Naive B cell (primary cell): ENCODE measurements around the gene FKBP10. TPM values are rescaled to one million over a fixed set of nuclear protein-coding genes. Genes with fewer than 3 reads are reported as not detected.

Experiments used
- ATAC-seq, 2 donors: fragments of 150-1000 bp; cut with Tn5 transposase; 2 replicates each; pipeline ENCODE4 v1.10.0; 2021; ENCODE audit warnings: low read depth in 2 of 2, mild to moderate bottlenecking in 2 of 2, moderate library complexity in 2 of 2
- DNase-seq: peaks from one replicate; pipeline ENCODE4 v3.0.0; 2022
- H3K27ac Mint-ChIP-seq, 6 donors: one replicate each; pipeline ENCODE4 v1.8.0; 2020 to 2022; ENCODE audit warnings: mild to moderate bottlenecking in 6 of 6, mixed read lengths in 6 of 6, moderate library complexity in 5 of 6, inconsistent platforms in 2 of 6
- H3K27me3 Mint-ChIP-seq, 3 donors: one replicate each; pipeline ENCODE4 v1.8.0; 2021 to 2022; ENCODE audit warnings: mixed read lengths in 3 of 3, mild to moderate bottlenecking in 1 of 3
- H3K36me3 Mint-ChIP-seq, 2 donors: one replicate each; pipeline ENCODE4 v1.8.0; 2020 to 2022; ENCODE audit warnings: mixed read lengths in 2 of 2, inconsistent platforms in 1 of 2, mild to moderate bottlenecking in 1 of 2
- H3K4me1 Mint-ChIP-seq, 3 donors: one replicate each; pipeline ENCODE4 v1.8.0; 2020 to 2022; ENCODE audit warnings: mixed read lengths in 3 of 3, inconsistent platforms in 1 of 3, mild to moderate bottlenecking in 1 of 3, moderate library complexity in 1 of 3
- H3K4me3 Mint-ChIP-seq, 8 donors: one replicate each; pipeline ENCODE4 v1.8.0; 2020 to 2022; ENCODE audit warnings: mild to moderate bottlenecking in 8 of 8, mixed read lengths in 8 of 8, moderate library complexity in 8 of 8, inconsistent platforms in 2 of 8
- H3K9me3 Mint-ChIP-seq, 7 donors: one replicate each; pipeline ENCODE4 v1.8.0; 2020 to 2022; ENCODE audit warnings: mixed read lengths in 7 of 7, mild to moderate bottlenecking in 5 of 7, inconsistent platforms in 2 of 7, moderate library complexity in 1 of 7
- polyA plus RNA-seq, 6 donors: library from polyadenylated mRNA; unstranded; fragments of 300-500 nt; fragmentation: Illumina TruSeq; gene quantifications; one replicate each; pipeline ENCODE4 v1.2.3, GENCODE V29; 2021; ENCODE audit warnings: low read depth in 6 of 6

The FKBP10 gene
- polyA plus RNA-seq, 6 donors from 2014 or later = not detected

DNA sequence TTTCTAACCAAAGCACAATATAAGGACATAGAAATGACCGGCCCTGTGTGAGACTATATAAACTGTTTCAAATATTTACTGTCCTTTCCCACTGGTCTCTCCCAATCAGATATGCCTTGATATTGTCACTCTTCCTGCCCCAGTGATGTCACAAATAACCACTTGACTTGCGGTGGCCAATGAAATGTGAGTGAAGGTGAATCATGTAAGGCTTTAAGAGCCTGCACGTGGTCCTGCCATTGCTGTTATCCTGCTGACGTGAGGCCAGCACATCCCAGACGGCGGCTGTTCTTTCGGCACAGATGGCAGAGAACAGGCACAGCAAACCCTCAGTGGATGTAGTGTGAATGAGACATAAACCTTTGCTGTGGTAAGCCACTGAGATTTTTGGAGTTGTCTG is 57.8 kb downstream of the FKBP10 start:
- Mint-ChIP-seq H3K27me3 (no peaks in the 10 kb centered on the region), H3K4me1 (peaks cover 0 to under 1% (median 0%) of the 10 kb centered on the region in 3 donors), H3K9me3 (no peaks in the 10 kb centered on the region), H3K27ac (peak overlapping the region in 1 of 6 donors; percentile 67), H3K4me3 (no peak overlapping the region), H3K36me3 (peaks cover 0 to 11% of the 10 kb centered on the region in 2 donors)
- DNase-seq (no peak), ATAC-seq (no peak)

DNA sequence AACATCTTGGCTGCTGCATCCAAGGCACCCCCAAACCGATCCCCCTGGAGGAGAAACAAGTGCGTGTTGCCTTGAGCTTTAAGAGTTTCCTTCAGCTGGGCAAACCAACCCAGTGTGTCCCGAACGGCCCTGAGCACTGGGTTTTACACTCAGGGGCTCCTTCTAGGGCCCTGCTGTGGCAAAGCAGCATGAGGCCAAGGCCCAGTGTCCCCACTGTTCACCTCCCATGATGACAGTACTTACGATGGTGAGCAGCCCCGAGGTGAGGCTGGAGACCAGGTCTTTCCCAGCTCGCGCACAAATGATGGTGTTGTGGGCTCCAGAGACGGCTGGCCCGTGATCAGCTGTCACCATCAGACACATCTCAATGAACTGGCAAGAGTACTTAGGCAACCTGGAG is 59.0 kb downstream of the FKBP10 start:
- Mint-ChIP-seq H3K9me3 (no peaks in the 10 kb centered on the region), H3K27me3 (no peaks in the 10 kb centered on the region), H3K27ac (peak overlapping the region in 1 of 6 donors; percentile 86), H3K36me3 (peaks cover 0 to 11% of the 10 kb centered on the region in 2 donors), H3K4me3 (no peak overlapping the region), H3K4me1 (no peaks in the 10 kb centered on the region)
- no peak for ATAC-seq
- no peak for DNase-seq

Other genes starting within 250 kb of the FKBP10 start
- gene KRT9, start 240.9 kb upstream of the FKBP10 start, polyA plus RNA-seq = not detected
- gene KRT14, start 226.1 kb upstream of the FKBP10 start, polyA plus RNA-seq = not detected
- not detected for gene KRT16, start 200.2 kb upstream of the FKBP10 start, polyA plus RNA-seq
- gene KRT17, start 188.4 kb upstream of the FKBP10 start, polyA plus RNA-seq = not detected
- gene EIF1, start 124.1 kb upstream of the FKBP10 start, polyA plus RNA-seq = 1,000 to 10,000 TPM; 1,122 to 1,685 (median 1,504) TPM
- gene GAST, start 100.7 kb upstream of the FKBP10 start, polyA plus RNA-seq = not detected
- not detected for gene HAP1, start 78.4 kb upstream of the FKBP10 start, polyA plus RNA-seq
- gene JUP, start 26.3 kb upstream of the FKBP10 start, polyA plus RNA-seq = 100 to 1,000 TPM in 2 of 6 donors, 10 to 100 TPM in 4; 32.9 to 123 (median 51.0) TPM
- gene P3H4, start 1.1 kb upstream of the FKBP10 start, polyA plus RNA-seq = 1 to 10 TPM in 2 of 6 donors, under 1 TPM in 4; 0.39 to 2.9 (median 0.87) TPM
- 10 to 100 TPM; 28.9 to 49.8 (median 37.8) TPM for gene NT5C3B, start 23.2 kb downstream of the FKBP10 start, polyA plus RNA-seq
- gene KLHL10, start 24.8 kb downstream of the FKBP10 start, polyA plus RNA-seq = not detected
- gene KLHL11, start 52.4 kb downstream of the FKBP10 start, polyA plus RNA-seq = 1 to 10 TPM; 3.6 to 9.8 (median 6.7) TPM
- 10 to 100 TPM; 34.0 to 63.5 (median 49.8) TPM for gene ACLY, start 105.9 kb downstream of the FKBP10 start, polyA plus RNA-seq
- under 1 TPM in 4 of 6 donors, not detected in 2; 0.17 to 0.60 (median 0.37) TPM for gene ODAD4, start 117.6 kb downstream of the FKBP10 start, polyA plus RNA-seq
- gene CNP, start 153.8 kb downstream of the FKBP10 start, polyA plus RNA-seq = 10 to 100 TPM; 27.5 to 42.4 (median 34.8) TPM
- gene DNAJC7, start 204.4 kb downstream of the FKBP10 start, polyA plus RNA-seq = 10 to 100 TPM; 33.4 to 98.0 (median 77.4) TPM
- 10 to 100 TPM; 25.0 to 42.1 (median 36.1) TPM for gene NKIRAS2, start 207.1 kb downstream of the FKBP10 start, polyA plus RNA-seq
- under 1 TPM; 0.13 to 0.87 (median 0.58) TPM for gene C17orf113, start 237.6 kb downstream of the FKBP10 start, polyA plus RNA-seq